GM12891 (cell line): Measurements from ENCODE around the gene UBE2O.

Experiments used
- DNase-seq: peaks from one replicate; pipeline ENCODE4 v3.0.0; 2011; ENCODE audit warnings: low spot score; ENCODE audit not compliant: insufficient read length
- FAIRE-seq: peaks from 2 replicates; lab custom pipeline; 2011; peaks lifted over from hg19 to GRCh38; lab: Jason Lieb, UNC
- PAX5 ChIP-seq: IDR thresholded peaks from 2 replicates; pipeline ENCODE4 v1.6.1; 2011; ENCODE audit warnings: low read length, moderate library complexity, mild to moderate bottlenecking; ENCODE audit not compliant: insufficient read depth, severe bottlenecking
- POLR2A ChIP-seq: IDR thresholded peaks from 2 replicates; pipeline ENCODE4 v1.6.1; 2011; ENCODE audit warnings: low read depth, low read length, control low read depth
- POLR2AphosphoS5 ChIP-seq: IDR thresholded peaks from 2 replicates; pipeline ENCODE4 v1.6.1; 2011; ENCODE audit warnings: low read depth, low read length, control low read depth
- POU2F2 ChIP-seq: IDR thresholded peaks from 2 replicates; pipeline ENCODE4 v1.6.1; 2011; ENCODE audit warnings: low read depth, mild to moderate bottlenecking, control low read depth, low read length, moderate library complexity
- SPI1 ChIP-seq: IDR thresholded peaks from 2 replicates; pipeline ENCODE4 v1.6.1; 2011; ENCODE audit warnings: low read depth, low read length, control low read depth
- TAF1 ChIP-seq: IDR thresholded peaks from 2 replicates; pipeline ENCODE4 v1.6.1; 2011; ENCODE audit warnings: low read depth, low read length, control low read depth

UBE2O gene

GRCh38 chr17:76383546-76384221, 69.3 kb downstream of the UBE2O start:
- TF ChIP-seq POLR2A (no peak), TAF1 (no peak), POLR2AphosphoS5 (no peak), POU2F2 (no peak), SPI1 (no peak), PAX5 (no peak)
- DNase-seq (peak; percentile 59), FAIRE-seq (no peak)

DNA sequence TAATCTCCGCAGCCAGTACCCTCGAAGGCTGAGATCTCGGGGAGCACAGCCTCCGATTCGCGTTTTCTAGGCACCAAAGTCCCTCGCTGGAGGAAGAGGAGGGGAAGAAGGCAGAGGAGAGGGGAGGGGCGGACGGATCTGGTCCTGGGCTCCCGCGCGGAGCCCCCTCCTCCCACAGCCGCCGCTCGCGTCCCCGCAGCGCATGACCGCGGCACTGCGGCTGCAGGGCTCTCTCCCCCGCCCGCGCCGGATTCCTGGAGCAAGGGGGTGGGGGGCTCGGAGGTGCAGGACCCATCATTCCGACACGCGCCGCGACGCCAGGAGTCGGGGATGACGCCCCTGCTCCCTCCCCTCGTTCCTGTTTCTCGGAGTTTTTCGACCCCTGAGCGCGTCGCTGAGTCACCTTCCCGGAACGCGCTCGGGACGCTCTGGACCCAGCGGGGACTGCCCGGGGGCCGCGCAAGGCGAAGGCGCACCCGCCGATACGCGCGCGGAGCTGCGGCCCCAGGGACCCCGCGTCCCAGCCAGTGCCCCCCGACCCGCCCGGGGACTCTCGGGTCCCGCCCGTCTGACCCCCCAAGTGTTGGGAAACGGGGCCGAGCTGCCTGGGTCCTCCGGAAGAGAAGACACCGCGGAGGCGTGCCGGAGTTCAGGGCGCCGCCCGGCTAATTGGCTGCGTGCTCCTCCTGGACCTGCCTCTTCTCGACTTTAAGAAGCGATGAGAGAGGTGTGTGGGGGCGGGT, 70.0 kb downstream of the UBE2O start:
- FAIRE-seq, result no peak
- DNase-seq, result peak; percentile 78
- TF ChIP-seq POLR2A, result no peak
- TF ChIP-seq PAX5, result no peak
- no peak for TF ChIP-seq SPI1
- TF ChIP-seq POLR2AphosphoS5, result no peak
- no peak for TF ChIP-seq POU2F2
- no peak for TF ChIP-seq TAF1

- DNase-seq (no peak), FAIRE-seq (no peak)
- TF ChIP-seq POU2F2 (no peak), POLR2A (no peak), POLR2AphosphoS5 (no peak), PAX5 (no peak), SPI1 (no peak), TAF1 (no peak)
These were observed 70.6 kb downstream of the UBE2O start for GRCh38 chr17:76382351-76382802.

GRCh38 chr17:76381633-76382350, 71.2 kb downstream of the UBE2O start:
- no peak for DNase-seq
- FAIRE-seq, result no peak
- no peak for TF ChIP-seq PAX5
- no peak for TF ChIP-seq POU2F2
- no peak for TF ChIP-seq TAF1
- no peak for TF ChIP-seq POLR2A
- no peak for TF ChIP-seq POLR2AphosphoS5
- no peak for TF ChIP-seq SPI1

DNA sequence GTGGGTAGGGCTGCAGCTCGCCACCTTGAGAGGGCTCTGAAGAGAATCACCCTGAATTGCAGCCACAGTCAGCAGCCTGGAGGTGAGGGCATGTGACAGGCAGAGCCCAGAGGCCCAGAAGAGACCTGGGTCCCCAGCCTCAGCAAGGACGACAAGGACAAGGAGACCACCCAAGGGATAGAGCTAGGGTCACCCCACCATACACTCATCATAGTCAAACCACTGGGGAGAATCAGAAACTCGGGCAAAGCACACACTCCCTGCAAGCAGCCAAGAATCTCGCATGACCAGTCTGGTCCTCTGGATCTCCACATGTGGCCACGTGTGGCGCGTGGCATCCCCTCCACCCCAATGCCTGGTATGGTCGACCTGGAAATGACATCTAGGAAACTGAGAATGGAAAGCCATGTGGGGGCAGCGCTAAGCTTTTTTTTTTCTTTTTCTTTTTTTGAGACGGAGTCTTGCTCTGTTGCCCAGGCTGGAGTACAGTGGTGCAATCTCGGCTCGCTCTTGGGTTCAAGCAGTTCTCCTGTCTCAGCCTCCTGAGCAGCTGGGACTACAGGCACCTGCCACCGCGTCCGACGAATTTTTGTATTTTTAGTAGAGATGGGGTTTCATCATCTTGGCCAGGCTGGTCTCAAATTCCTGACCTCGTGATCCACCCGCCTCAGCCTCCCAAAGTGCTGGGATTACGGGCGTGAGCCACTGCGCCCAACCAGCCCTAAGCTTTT, 73.1 kb downstream of the UBE2O start:
- TF ChIP-seq POU2F2 (no peak), POLR2AphosphoS5 (no peak), PAX5 (no peak), POLR2A (no peak), SPI1 (no peak), TAF1 (no peak)
- FAIRE-seq, result no peak
- no peak for DNase-seq

- DNase-seq, result no peak
- TF ChIP-seq POLR2A (no peak), SPI1 (no peak)
- no peak for FAIRE-seq
These were observed 73.7 kb downstream of the UBE2O start for GRCh38 chr17:76379275-76379641.

DNA sequence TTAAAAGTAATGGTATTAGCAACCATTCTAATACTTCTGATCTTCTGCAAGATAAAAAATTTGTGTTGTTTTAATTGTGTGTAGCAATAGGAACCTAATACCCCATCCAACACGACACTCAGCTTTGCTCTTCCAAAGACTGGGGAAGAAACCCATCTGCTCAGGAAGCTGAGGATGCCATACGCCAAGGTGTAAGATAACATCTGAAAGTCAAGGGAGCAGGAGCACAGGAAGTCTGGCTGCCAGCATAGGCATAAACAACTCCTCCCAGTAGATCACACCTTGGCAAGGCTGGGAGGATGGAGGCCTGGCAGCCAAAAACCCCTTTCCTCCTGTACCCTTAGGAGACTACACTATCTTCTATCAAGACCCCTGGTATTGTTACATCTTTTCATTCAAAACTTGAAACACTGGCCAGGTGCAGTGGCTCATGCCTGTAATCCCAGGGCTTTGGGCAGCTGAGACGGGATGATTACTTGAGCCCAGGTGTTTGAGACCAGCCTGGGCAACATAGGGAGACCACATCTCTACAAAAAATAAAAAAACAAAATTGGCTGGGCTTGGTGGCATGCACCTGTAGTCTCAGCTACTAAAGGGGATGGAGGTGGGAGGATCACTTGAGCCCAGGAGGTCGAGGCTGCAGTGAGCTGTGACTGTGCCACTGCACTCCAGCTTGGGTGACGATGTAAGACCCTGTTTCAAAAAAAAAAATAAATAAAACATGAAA, 74.2 kb downstream of the UBE2O start:
- FAIRE-seq, result no peak
- no peak for DNase-seq
- TF ChIP-seq POLR2AphosphoS5 (no peak), POU2F2 (no peak), PAX5 (no peak), SPI1 (no peak), POLR2A (no peak), TAF1 (no peak)

- FAIRE-seq (no peak), DNase-seq (no peak)
- TF ChIP-seq PAX5 (no peak), SPI1 (no peak), TAF1 (no peak), POLR2A (no peak), POU2F2 (no peak), POLR2AphosphoS5 (no peak)
These were observed 76.4 kb downstream of the UBE2O start for GRCh38 chr17:76376318-76377133.
